Stimulated activated CD8-positive, alpha-beta memory T cell treated with anti-CD3 and anti-CD28 coated beads, Interleukin-4, amount 100 ng/mL, for 4 hours (primary cell): ENCODE measurements around the gene RIMBP2.

Experiments
- DNase-seq, 2 donors: peaks; one replicate each; pipeline ENCODE4 v3.0.0-alpha.2; 2020; ENCODE audit warnings: low read depth in 2 of 2, low spot score in 1 of 2

The RIMBP2 gene

GRCh38 chr12:130351326-130351725 lies 364.8 kb downstream of the RIMBP2 start:
- no peak for DNase-seq

GRCh38 chr12:130350715-130351114 lies 365.4 kb downstream of the RIMBP2 start:
- DNase-seq: no peak

GRCh38 chr12:130347588-130347987 lies 368.5 kb downstream of the RIMBP2 start:
- DNase-seq: no peak
